ENCODE data around the gene SMURF1. TPM values are rescaled to one million over a fixed set of nuclear protein-coding genes. Genes with fewer than 3 reads are reported as not detected.
A peak's percentile ranks its signal among the peaks of the same experiment; 100 is the strongest.

The SMURF1 gene
- total and polyA plus RNA-seq, 10 donors, result 2.5 to 29.0 (median 21.0) TPM

GRCh38 chr7:99000196-99000903 lies 143.6 kb downstream of the SMURF1 start:
- 92 to 96% (median 93%) methylated on average over 17 to 20 of the region's 20 CpGs for WGBS, 5 donors
- no peak for DNase-seq
- intact Hi-C loops (cut with DNase I; ENCODE audit: low total_unique reads), result no loop called here

GRCh38 chr7:98998821-98999725 lies 144.8 kb downstream of the SMURF1 start:
- DNase-seq, result no peak
- H3K36me3 ChIP-seq, result peaks cover 0 to 100% (median 86%) of the 10 kb centered on the region in 6 donors
- 93 to 96% (median 95%) methylated on average over 10 of the region's 10 CpGs for WGBS, 5 donors

More at GRCh38 chr7:99000196-99000903, 143.6 kb downstream of the SMURF1 start:
- H3K4me3 ChIP-seq, result no peak overlapping the region
- TF ChIP-seq CTCF (IDR thresholded peaks at IDR 0.05 in 8 of 11, conservative IDR thresholded peaks at IDR 0.05 in 3 of 11), result no peak
- TF ChIP-seq POLR2AphosphoS5 (IDR thresholded peaks at IDR 0.05), result peak in 1 of 3 donors; percentile 23
- H3K36me3 ChIP-seq, result peaks cover 1 to 100% (median 86%) of the 10 kb centered on the region in 6 donors
- H3K27me3 ChIP-seq (replicated peaks in 1 of 7), result no peaks in the 10 kb centered on the region
- H3K27ac ChIP-seq, result no peak overlapping the region
- H3K4me1 ChIP-seq, result peaks cover 0 to 7% (median 0%) of the 10 kb centered on the region in 6 donors
- H3K9me3 ChIP-seq, result no peaks in the 10 kb centered on the region

GRCh38 chr7:98997846-98998245 lies 146.1 kb downstream of the SMURF1 start:
- Histone ChIP-seq H3K27ac (no peak overlapping the region), H3K9me3 (no peaks in the 10 kb centered on the region), H3K4me1 (peaks cover 0 to 7% (median 0%) of the 10 kb centered on the region in 6 donors), H3K27me3 (replicated peaks in 1 of 7) (no peaks in the 10 kb centered on the region), H3K4me3 (no peak overlapping the region), H3K36me3 (peaks cover 0 to 100% (median 86%) of the 10 kb centered on the region in 6 donors)
- TF ChIP-seq CTCF (IDR thresholded peaks at IDR 0.05 in 8 of 11, conservative IDR thresholded peaks at IDR 0.05 in 3 of 11) (no peak), POLR2AphosphoS5 (IDR thresholded peaks at IDR 0.05) (no peak), POLR2A (IDR thresholded peaks at IDR 0.05) (no peak)
- intact Hi-C loops (cut with DNase I; ENCODE audit: low total_unique reads), result no loop called here
- no peak for DNase-seq
- 90 to 96% (median 91%) methylated on average over 3 of the region's 3 CpGs for WGBS, 5 donors

More at GRCh38 chr7:98998821-98999725, 144.8 kb downstream of the SMURF1 start:
- peaks cover 0 to 7% (median 0%) of the 10 kb centered on the region in 6 donors for H3K4me1 ChIP-seq
- TF ChIP-seq POLR2AphosphoS5 (IDR thresholded peaks at IDR 0.05) (no peak), CTCF (IDR thresholded peaks at IDR 0.05 in 8 of 11, conservative IDR thresholded peaks at IDR 0.05 in 3 of 11) (no peak)
- intact Hi-C loops (cut with DNase I; ENCODE audit: low total_unique reads), result no loop called here
- no peak overlapping the region for H3K27ac ChIP-seq
- H3K4me3 ChIP-seq, result no peak overlapping the region
- H3K9me3 ChIP-seq, result no peaks in the 10 kb centered on the region
- H3K27me3 ChIP-seq (replicated peaks in 1 of 7), result no peaks in the 10 kb centered on the region

GRCh38 chr7:98996150-98996552 lies 147.8 kb downstream of the SMURF1 start:
- no peaks in the 10 kb centered on the region for H3K9me3 ChIP-seq
- WGBS, 5 donors, result 84 to 91% (median 88%) methylated on average over 15 of the region's 15 CpGs
- H3K4me3 ChIP-seq, result no peak overlapping the region
- no peaks in the 10 kb centered on the region for H3K27me3 ChIP-seq (replicated peaks in 1 of 7)
- DNase-seq, result no peak
- no peak overlapping the region for H3K27ac ChIP-seq
- peaks cover 0 to 7% (median 0%) of the 10 kb centered on the region in 6 donors for H3K4me1 ChIP-seq
- H3K36me3 ChIP-seq, result peaks cover 0 to 100% (median 91%) of the 10 kb centered on the region in 6 donors
- intact Hi-C loops (cut with DNase I; ENCODE audit: low total_unique reads), result no loop called here
- no peak for TF ChIP-seq POLR2A (IDR thresholded peaks at IDR 0.05)
- no peak for TF ChIP-seq POLR2AphosphoS5 (IDR thresholded peaks at IDR 0.05)
- TF ChIP-seq CTCF (IDR thresholded peaks at IDR 0.05 in 8 of 11, conservative IDR thresholded peaks at IDR 0.05 in 3 of 11), result no peak
